Stomach smooth muscle (tissue), 2 donors: ENCODE results near the gene NTRK3.

Source experiments
- H3K27ac ChIP-seq: one replicate; pipeline ENCODE4 v1.7.0; 2013; ENCODE audit warnings: mild to moderate bottlenecking, low read length, inconsistent platforms
- H3K27me3 ChIP-seq, 2 donors: one replicate each; pipeline ENCODE4 v1.7.0; 2013; ENCODE audit warnings: low read length in 2 of 2; ENCODE audit not compliant: insufficient read depth in 2 of 2, control insufficient read depth in 1 of 2
- H3K36me3 ChIP-seq, 2 donors: one replicate each; pipeline ENCODE4 v1.7.0; 2013; ENCODE audit warnings: low read length in 2 of 2; ENCODE audit not compliant: control insufficient read depth in 2 of 2, insufficient read depth in 2 of 2
- H3K4me1 ChIP-seq: one replicate; pipeline ENCODE4 v1.7.0; 2013; ENCODE audit warnings: low read length; ENCODE audit not compliant: control insufficient read depth, insufficient read depth
- H3K4me3 ChIP-seq, 2 donors: one replicate each; pipeline ENCODE4 v1.7.0; 2013; ENCODE audit warnings: low read length in 2 of 2
- H3K9ac ChIP-seq, 2 donors: one replicate each; pipeline ENCODE4 v1.7.0; 2013; ENCODE audit warnings: low read length in 2 of 2, mild to moderate bottlenecking in 1 of 2
- H3K9me3 ChIP-seq, 2 donors: one replicate each; pipeline ENCODE4 v1.7.0; 2013; ENCODE audit warnings: low read length in 2 of 2; ENCODE audit not compliant: control insufficient read depth in 2 of 2
- donor health status: healthy.
- donor health status: Pancreatic carcinoma.

NTRK3 gene

GRCh38 chr15:88256279-88257230 is at the start of gene NTRK3:
Gene NTRK3 (minus strand): TSS chr15:88256739. CDS start chr15:88256153, 586 bp downstream.
- H3K27me3 ChIP-seq: peaks cover 52 to 63% of the 10 kb centered on the region in 2 donors
- H3K9me3 ChIP-seq: no peaks in the 10 kb centered on the region
- H3K4me1 ChIP-seq: peaks cover 19% of the 10 kb centered on the region
- no peak within 1 kb of the TSS for H3K27ac ChIP-seq
- peak within 1 kb of the TSS; percentile 70 to 71 for H3K4me3 ChIP-seq
- H3K36me3 ChIP-seq: no peaks in the 10 kb centered on the region
- H3K9ac ChIP-seq: no peak within 1 kb of the TSS

GRCh38 chr15:88303395-88303794 is 46.9 kb upstream of the NTRK3 start:
- Histone ChIP-seq H3K9me3 (no peaks in the 10 kb centered on the region), H3K9ac (no peak overlapping the region), H3K27me3 (peaks cover 4 to 9% of the 10 kb centered on the region in 2 donors), H3K4me3 (no peak overlapping the region), H3K4me1 (no peaks in the 10 kb centered on the region), H3K27ac (no peak overlapping the region), H3K36me3 (no peaks in the 10 kb centered on the region)

GRCh38 chr15:88302373-88302772 is 45.8 kb upstream of the NTRK3 start:
- Histone ChIP-seq H3K4me1 (no peaks in the 10 kb centered on the region), H3K9ac (no peak overlapping the region), H3K9me3 (no peaks in the 10 kb centered on the region), H3K4me3 (no peak overlapping the region), H3K36me3 (no peaks in the 10 kb centered on the region), H3K27me3 (peaks cover 4 to 9% of the 10 kb centered on the region in 2 donors), H3K27ac (no peak overlapping the region)

GRCh38 chr15:88301311-88301710 is 44.8 kb upstream of the NTRK3 start:
- no peaks in the 10 kb centered on the region for H3K4me1 ChIP-seq
- no peak overlapping the region for H3K9ac ChIP-seq
- no peak overlapping the region for H3K4me3 ChIP-seq
- peaks cover 4 to 9% of the 10 kb centered on the region in 2 donors for H3K27me3 ChIP-seq
- no peaks in the 10 kb centered on the region for H3K36me3 ChIP-seq
- no peak overlapping the region for H3K27ac ChIP-seq
- H3K9me3 ChIP-seq: no peaks in the 10 kb centered on the region

- no peak overlapping the region for H3K9ac ChIP-seq
- no peaks in the 10 kb centered on the region for H3K9me3 ChIP-seq
- no peaks in the 10 kb centered on the region for H3K36me3 ChIP-seq
- no peak overlapping the region for H3K27ac ChIP-seq
- H3K4me3 ChIP-seq: no peak overlapping the region
- H3K27me3 ChIP-seq: peaks cover 4 to 9% of the 10 kb centered on the region in 2 donors
- H3K4me1 ChIP-seq: no peaks in the 10 kb centered on the region
These were observed 44.3 kb upstream of the NTRK3 start for GRCh38 chr15:88300861-88301260.

GRCh38 chr15:88300089-88300488 is 43.5 kb upstream of the NTRK3 start:
- H3K36me3 ChIP-seq: no peaks in the 10 kb centered on the region
- H3K27ac ChIP-seq: no peak overlapping the region
- H3K9ac ChIP-seq: no peak overlapping the region
- H3K4me1 ChIP-seq: no peaks in the 10 kb centered on the region
- no peak overlapping the region for H3K4me3 ChIP-seq
- peaks cover 4 to 6% of the 10 kb centered on the region in 2 donors for H3K27me3 ChIP-seq
- H3K9me3 ChIP-seq: no peaks in the 10 kb centered on the region

GRCh38 chr15:88299497-88299896 is 43.0 kb upstream of the NTRK3 start:
- Histone ChIP-seq H3K9ac (no peak overlapping the region), H3K9me3 (no peaks in the 10 kb centered on the region), H3K36me3 (no peaks in the 10 kb centered on the region)

GRCh38 chr15:88288661-88289060 is 32.1 kb upstream of the NTRK3 start:
- H3K9ac ChIP-seq: no peak overlapping the region
- H3K4me1 ChIP-seq: no peaks in the 10 kb centered on the region
- no peak overlapping the region for H3K27ac ChIP-seq
- no peak overlapping the region for H3K4me3 ChIP-seq
- H3K27me3 ChIP-seq: peaks cover 13 to 17% of the 10 kb centered on the region in 2 donors
- H3K9me3 ChIP-seq: no peaks in the 10 kb centered on the region
- no peaks in the 10 kb centered on the region for H3K36me3 ChIP-seq

More at GRCh38 chr15:88299497-88299896, 43.0 kb upstream of the NTRK3 start:
- H3K4me3 ChIP-seq: no peak overlapping the region
- H3K27me3 ChIP-seq: peaks cover 4 to 6% of the 10 kb centered on the region in 2 donors
- H3K4me1 ChIP-seq: no peaks in the 10 kb centered on the region
- H3K27ac ChIP-seq: no peak overlapping the region

GRCh38 chr15:88288206-88288605 is 31.7 kb upstream of the NTRK3 start:
- H3K36me3 ChIP-seq: no peaks in the 10 kb centered on the region
- H3K27me3 ChIP-seq: peaks cover 13 to 19% of the 10 kb centered on the region in 2 donors
- H3K27ac ChIP-seq: no peak overlapping the region
- H3K9ac ChIP-seq: no peak overlapping the region
- no peaks in the 10 kb centered on the region for H3K9me3 ChIP-seq
- no peaks in the 10 kb centered on the region for H3K4me1 ChIP-seq
- H3K4me3 ChIP-seq: no peak overlapping the region

GRCh38 chr15:88284318-88284998 is 27.9 kb upstream of the NTRK3 start:
- H3K9me3 ChIP-seq: peaks cover 0 to 5% of the 10 kb centered on the region in 2 donors

More at GRCh38 chr15:88284318-88284998, 27.9 kb upstream of the NTRK3 start:
- no peak overlapping the region for H3K9ac ChIP-seq
- no peaks in the 10 kb centered on the region for H3K4me1 ChIP-seq
- H3K27ac ChIP-seq: no peak overlapping the region
- no peak overlapping the region for H3K4me3 ChIP-seq
- H3K27me3 ChIP-seq: peaks cover 21 to 30% of the 10 kb centered on the region in 2 donors
- H3K36me3 ChIP-seq: no peaks in the 10 kb centered on the region
